Ishikawa (cell line): ENCODE data around the gene NEBL.

Source experiments
- CEBPB ChIP-seq: IDR thresholded peaks from 2 replicates; pipeline ENCODE4 v1.6.1; 2012
- CREB1 ChIP-seq: IDR thresholded peaks from 2 replicates; pipeline ENCODE4 v1.6.1; 2012; ENCODE audit warnings: low read depth
- EGR1 ChIP-seq: IDR thresholded peaks from 2 replicates; pipeline ENCODE4 v1.6.1; 2012
- EP300 ChIP-seq: IDR thresholded peaks from 2 replicates; pipeline ENCODE4 v1.6.1; 2012; ENCODE audit warnings: borderline replicate concordance
- FOXM1 ChIP-seq: IDR thresholded peaks from 2 replicates; pipeline ENCODE4 v1.6.1; 2012; ENCODE audit warnings: low read depth, borderline replicate concordance
- NFIC ChIP-seq: IDR thresholded peaks from 2 replicates; pipeline ENCODE4 v1.6.1; 2012
- RAD21 ChIP-seq: IDR thresholded peaks from 2 replicates; pipeline ENCODE4 v1.6.1; 2012; ENCODE audit warnings: low read depth
- TAF1 ChIP-seq: IDR thresholded peaks from 2 replicates; pipeline ENCODE4 v1.6.1; 2012; ENCODE audit warnings: low read depth, mild to moderate bottlenecking
- TCF12 ChIP-seq: IDR thresholded peaks from 2 replicates; pipeline ENCODE4 v1.6.1; 2012; ENCODE audit warnings: low read depth
- TEAD4 ChIP-seq: IDR thresholded peaks from 2 replicates; pipeline ENCODE4 v1.6.1; 2012
- YY1 ChIP-seq: IDR thresholded peaks from 2 replicates; pipeline ENCODE4 v1.6.1; 2012; ENCODE audit warnings: low read depth
- ZBTB7A ChIP-seq: IDR thresholded peaks from 2 replicates; pipeline ENCODE4 v1.6.1; 2012; ENCODE audit warnings: low read depth
- TF ChIP-seq, protein P1 (sequence below): IDR thresholded peaks from 2 replicates; pipeline ENCODE4 v1.6.1; 2012; ENCODE audit warnings: low read depth, mild to moderate bottlenecking
- TF ChIP-seq, protein P2 (sequence below): IDR thresholded peaks from 2 replicates; pipeline ENCODE4 v1.6.1; 2012
- TF ChIP-seq, protein P3 (sequence below): IDR thresholded peaks from 2 replicates; pipeline ENCODE4 v1.6.1; 2012

Gene NEBL

GRCh38 chr10:20874261-20874660, 22.9 kb downstream of the NEBL start:
- TF ChIP-seq FOXM1 = no peak
- TF ChIP-seq ZBTB7A = no peak
- TF ChIP-seq, protein P1, sequence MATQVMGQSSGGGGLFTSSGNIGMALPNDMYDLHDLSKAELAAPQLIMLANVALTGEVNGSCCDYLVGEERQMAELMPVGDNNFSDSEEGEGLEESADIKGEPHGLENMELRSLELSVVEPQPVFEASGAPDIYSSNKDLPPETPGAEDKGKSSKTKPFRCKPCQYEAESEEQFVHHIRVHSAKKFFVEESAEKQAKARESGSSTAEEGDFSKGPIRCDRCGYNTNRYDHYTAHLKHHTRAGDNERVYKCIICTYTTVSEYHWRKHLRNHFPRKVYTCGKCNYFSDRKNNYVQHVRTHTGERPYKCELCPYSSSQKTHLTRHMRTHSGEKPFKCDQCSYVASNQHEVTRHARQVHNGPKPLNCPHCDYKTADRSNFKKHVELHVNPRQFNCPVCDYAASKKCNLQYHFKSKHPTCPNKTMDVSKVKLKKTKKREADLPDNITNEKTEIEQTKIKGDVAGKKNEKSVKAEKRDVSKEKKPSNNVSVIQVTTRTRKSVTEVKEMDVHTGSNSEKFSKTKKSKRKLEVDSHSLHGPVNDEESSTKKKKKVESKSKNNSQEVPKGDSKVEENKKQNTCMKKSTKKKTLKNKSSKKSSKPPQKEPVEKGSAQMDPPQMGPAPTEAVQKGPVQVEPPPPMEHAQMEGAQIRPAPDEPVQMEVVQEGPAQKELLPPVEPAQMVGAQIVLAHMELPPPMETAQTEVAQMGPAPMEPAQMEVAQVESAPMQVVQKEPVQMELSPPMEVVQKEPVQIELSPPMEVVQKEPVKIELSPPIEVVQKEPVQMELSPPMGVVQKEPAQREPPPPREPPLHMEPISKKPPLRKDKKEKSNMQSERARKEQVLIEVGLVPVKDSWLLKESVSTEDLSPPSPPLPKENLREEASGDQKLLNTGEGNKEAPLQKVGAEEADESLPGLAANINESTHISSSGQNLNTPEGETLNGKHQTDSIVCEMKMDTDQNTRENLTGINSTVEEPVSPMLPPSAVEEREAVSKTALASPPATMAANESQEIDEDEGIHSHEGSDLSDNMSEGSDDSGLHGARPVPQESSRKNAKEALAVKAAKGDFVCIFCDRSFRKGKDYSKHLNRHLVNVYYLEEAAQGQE = no peak

- TF ChIP-seq, protein P2, sequence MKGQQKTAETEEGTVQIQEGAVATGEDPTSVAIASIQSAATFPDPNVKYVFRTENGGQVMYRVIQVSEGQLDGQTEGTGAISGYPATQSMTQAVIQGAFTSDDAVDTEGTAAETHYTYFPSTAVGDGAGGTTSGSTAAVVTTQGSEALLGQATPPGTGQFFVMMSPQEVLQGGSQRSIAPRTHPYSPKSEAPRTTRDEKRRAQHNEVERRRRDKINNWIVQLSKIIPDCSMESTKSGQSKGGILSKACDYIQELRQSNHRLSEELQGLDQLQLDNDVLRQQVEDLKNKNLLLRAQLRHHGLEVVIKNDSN = no peak
- TF ChIP-seq FOXM1 = no peak
- TF ChIP-seq TEAD4 = no peak
- TF ChIP-seq RAD21 = no peak
- TF ChIP-seq TAF1 = no peak
- TF ChIP-seq, protein P1 = no peak
- TF ChIP-seq ZBTB7A = no peak
- no peak for TF ChIP-seq EP300
- TF ChIP-seq TCF12 = no peak
- TF ChIP-seq CREB1 = no peak
- no peak for TF ChIP-seq CEBPB
- no peak for TF ChIP-seq EGR1
- TF ChIP-seq, protein P3, sequence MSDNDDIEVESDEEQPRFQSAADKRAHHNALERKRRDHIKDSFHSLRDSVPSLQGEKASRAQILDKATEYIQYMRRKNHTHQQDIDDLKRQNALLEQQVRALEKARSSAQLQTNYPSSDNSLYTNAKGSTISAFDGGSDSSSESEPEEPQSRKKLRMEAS = no peak
- TF ChIP-seq NFIC = no peak
- TF ChIP-seq YY1 = no peak
Measured at GRCh38 chr10:20871970-20872369, 25.1 kb downstream of the NEBL start.

GRCh38 chr10:20870834-20871233, 26.3 kb downstream of the NEBL start:
- TF ChIP-seq EP300 (no peak), ZBTB7A (no peak), EGR1 (no peak), RAD21 (no peak), TEAD4 (no peak), TCF12 (no peak), CREB1 (no peak), CEBPB (no peak), YY1 (no peak), FOXM1 (no peak), NFIC (no peak), TAF1 (no peak)
- TF ChIP-seq, protein P1 = no peak
- TF ChIP-seq, protein P2 = no peak
- TF ChIP-seq, protein P3 = no peak

GRCh38 chr10:20863008-20863407, 34.1 kb downstream of the NEBL start:
- TF ChIP-seq EGR1 = no peak
- TF ChIP-seq, protein P2 = no peak
- TF ChIP-seq EP300 = no peak
- no peak for TF ChIP-seq NFIC
- TF ChIP-seq CEBPB = no peak
- TF ChIP-seq, protein P3 = no peak
- TF ChIP-seq TAF1 = no peak
- TF ChIP-seq, protein P1 = no peak
- TF ChIP-seq TCF12 = no peak
- no peak for TF ChIP-seq ZBTB7A
- no peak for TF ChIP-seq CREB1
- no peak for TF ChIP-seq TEAD4
- no peak for TF ChIP-seq YY1
- TF ChIP-seq RAD21 = no peak
- TF ChIP-seq FOXM1 = no peak
